Kidney epithelial cell (primary cell): ENCODE measurements around the gene MAP3K13. TPM values are rescaled to one million over a fixed set of nuclear protein-coding genes. Genes with fewer than 3 reads are reported as not detected.

Experiments
- DNase-seq: peaks from one replicate; pipeline ENCODE4 v3.0.0-alpha.2; 2010; ENCODE audit warnings: low read depth
- H3K27me3 ChIP-seq: 2 replicates; pipeline ENCODE4 v1.6.0; 2011; ENCODE audit warnings: low read length; ENCODE audit not compliant: control insufficient read depth, insufficient read depth
- H3K36me3 ChIP-seq: 2 replicates; pipeline ENCODE4 v1.5.1; 2011; ENCODE audit warnings: low read length; ENCODE audit not compliant: control insufficient read depth, insufficient read depth
- H3K4me3 ChIP-seq: 2 replicates; pipeline ENCODE4 v1.5.1; 2011; ENCODE audit warnings: low read depth, mild to moderate bottlenecking, control low read depth, low read length
- total RNA-seq: library from RNA; depleted of rRNA; stranded (reverse); fragments of >200 nt; gene quantifications from 2 replicates; pipeline ENCODE4 v1.2.3, GENCODE V29; 2015
- TF ChIP-seq, protein P1 (sequence below): IDR thresholded peaks from 2 replicates; pipeline ENCODE4 v1.5.1; 2011; ENCODE audit warnings: mild to moderate bottlenecking, moderate library complexity, low read length, control low read depth, inconsistent platforms; ENCODE audit not compliant: insufficient read depth, poor library complexity, severe bottlenecking

The MAP3K13 gene
- total RNA-seq, 1 donor from 2014 or later = 33.5 TPM

DNA sequence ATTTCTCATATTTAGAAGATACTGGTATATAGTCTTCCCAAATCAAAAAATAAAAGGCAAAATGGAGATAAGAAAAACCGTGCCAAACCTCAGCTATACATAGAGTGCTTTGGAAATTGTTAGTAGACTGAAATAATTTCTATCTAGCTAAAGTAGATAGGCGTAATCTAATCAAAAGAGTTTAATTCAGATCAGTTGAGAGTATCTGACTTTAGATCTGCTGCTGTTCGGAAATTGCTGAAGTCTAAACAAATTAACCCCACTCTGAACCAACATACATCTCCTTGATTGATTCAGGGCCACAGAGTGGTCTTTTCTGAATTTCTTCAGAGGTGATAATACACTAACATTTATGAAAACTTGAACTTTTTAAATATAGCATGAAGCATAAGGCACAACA lies 40.1 kb downstream of the MAP3K13 start:
- no peak for DNase-seq
- TF ChIP-seq, protein P1, sequence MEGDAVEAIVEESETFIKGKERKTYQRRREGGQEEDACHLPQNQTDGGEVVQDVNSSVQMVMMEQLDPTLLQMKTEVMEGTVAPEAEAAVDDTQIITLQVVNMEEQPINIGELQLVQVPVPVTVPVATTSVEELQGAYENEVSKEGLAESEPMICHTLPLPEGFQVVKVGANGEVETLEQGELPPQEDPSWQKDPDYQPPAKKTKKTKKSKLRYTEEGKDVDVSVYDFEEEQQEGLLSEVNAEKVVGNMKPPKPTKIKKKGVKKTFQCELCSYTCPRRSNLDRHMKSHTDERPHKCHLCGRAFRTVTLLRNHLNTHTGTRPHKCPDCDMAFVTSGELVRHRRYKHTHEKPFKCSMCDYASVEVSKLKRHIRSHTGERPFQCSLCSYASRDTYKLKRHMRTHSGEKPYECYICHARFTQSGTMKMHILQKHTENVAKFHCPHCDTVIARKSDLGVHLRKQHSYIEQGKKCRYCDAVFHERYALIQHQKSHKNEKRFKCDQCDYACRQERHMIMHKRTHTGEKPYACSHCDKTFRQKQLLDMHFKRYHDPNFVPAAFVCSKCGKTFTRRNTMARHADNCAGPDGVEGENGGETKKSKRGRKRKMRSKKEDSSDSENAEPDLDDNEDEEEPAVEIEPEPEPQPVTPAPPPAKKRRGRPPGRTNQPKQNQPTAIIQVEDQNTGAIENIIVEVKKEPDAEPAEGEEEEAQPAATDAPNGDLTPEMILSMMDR = no peak
- H3K4me3 ChIP-seq = no peak overlapping the region
- H3K27me3 ChIP-seq = no peaks in the 10 kb centered on the region
- H3K36me3 ChIP-seq = no peaks in the 10 kb centered on the region

DNA sequence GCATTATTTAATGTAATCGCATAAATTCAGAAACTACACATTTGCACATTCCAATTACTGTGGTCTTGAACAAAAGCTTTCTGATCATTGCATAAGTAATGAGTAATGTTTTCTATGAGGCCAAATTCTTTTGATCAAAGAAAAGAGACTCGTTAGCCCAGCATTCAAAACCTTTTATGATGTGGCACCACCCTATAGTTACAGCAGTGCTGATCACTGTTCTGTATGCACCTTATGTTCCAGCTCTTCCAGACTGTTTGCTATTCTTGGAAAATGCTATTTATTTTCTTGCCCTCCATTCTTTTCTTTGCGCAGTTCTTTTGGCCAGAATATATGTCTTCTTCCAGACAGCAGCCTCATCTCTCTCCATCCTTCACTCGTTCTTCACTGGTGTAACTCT lies 42.3 kb downstream of the MAP3K13 start:
- TF ChIP-seq, protein P1 = no peak
- DNase-seq = no peak
- H3K4me3 ChIP-seq = no peak overlapping the region
- H3K36me3 ChIP-seq = no peaks in the 10 kb centered on the region
- no peaks in the 10 kb centered on the region for H3K27me3 ChIP-seq

DNA sequence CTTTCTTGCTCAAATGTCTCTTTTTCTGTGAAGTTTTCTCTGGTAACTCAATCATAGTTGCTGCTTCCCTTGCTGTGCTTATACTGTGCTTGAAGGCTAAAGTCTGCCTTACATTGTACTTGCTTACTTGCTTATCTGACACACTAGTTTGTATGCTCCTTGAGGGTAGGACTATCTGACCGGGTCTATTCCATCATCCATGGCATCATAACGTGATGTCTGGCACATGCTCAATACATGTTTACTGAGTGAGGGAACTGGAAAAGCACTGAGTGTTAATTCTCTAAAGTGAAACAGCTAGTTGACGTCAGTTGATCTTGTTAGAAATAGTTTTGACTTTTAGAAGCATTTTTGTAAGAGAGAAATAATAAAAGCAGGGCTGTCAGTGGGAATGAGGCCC lies 42.7 kb downstream of the MAP3K13 start:
- TF ChIP-seq, protein P1 = no peak
- no peak overlapping the region for H3K4me3 ChIP-seq
- DNase-seq = no peak
- H3K36me3 ChIP-seq = no peaks in the 10 kb centered on the region
- H3K27me3 ChIP-seq = no peaks in the 10 kb centered on the region

DNA sequence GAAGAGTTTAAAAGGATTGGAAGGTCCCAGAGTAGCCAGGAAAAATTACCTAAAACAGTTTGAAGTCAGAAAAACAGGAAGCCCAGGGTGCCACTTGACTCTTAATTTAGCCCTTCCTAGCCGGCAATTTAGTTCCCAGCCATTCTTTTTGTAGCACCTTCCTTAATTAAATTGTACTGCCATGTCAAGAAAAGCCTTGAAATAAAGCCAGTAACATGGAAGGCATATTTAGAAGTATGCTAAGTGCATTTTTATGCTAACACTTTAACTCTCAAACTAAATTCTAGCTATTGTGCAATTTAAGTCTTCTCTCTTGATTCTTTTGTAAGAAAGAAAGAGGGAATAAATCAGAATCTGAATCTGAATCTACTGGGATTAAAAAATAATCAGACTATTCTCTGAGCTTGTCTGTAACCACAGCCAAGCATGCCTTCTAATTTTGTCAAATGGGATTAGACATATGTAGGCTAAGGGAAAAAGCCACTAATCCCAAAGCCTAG lies 43.2 kb downstream of the MAP3K13 start:
- Histone ChIP-seq H3K4me3 (no peak overlapping the region), H3K27me3 (no peaks in the 10 kb centered on the region), H3K36me3 (no peaks in the 10 kb centered on the region)
- TF ChIP-seq, protein P1 = no peak
- DNase-seq = no peak

DNA sequence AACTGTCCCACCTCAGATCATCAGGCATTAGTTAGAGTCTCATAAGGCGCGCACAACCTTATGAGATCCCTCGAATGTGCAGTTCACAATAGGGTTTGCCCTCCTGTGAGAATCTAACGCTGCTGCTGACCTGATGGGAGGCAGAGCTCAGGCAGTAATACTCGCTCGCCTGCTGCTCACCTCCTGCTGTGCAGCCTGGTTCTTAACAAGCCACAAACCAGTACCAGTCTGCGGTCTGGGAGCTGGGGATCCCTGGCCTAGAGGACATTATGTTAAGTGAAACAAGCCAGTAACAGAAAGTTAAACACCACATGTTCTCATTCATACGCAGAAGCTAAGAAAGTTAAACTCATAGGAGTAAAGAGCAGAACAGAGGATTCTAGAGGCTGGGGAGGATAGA lies 47.0 kb downstream of the MAP3K13 start:
- no peak for DNase-seq
- no peak overlapping the region for H3K4me3 ChIP-seq
- no peaks in the 10 kb centered on the region for H3K36me3 ChIP-seq
- H3K27me3 ChIP-seq = no peaks in the 10 kb centered on the region
- TF ChIP-seq, protein P1 = no peak

DNA sequence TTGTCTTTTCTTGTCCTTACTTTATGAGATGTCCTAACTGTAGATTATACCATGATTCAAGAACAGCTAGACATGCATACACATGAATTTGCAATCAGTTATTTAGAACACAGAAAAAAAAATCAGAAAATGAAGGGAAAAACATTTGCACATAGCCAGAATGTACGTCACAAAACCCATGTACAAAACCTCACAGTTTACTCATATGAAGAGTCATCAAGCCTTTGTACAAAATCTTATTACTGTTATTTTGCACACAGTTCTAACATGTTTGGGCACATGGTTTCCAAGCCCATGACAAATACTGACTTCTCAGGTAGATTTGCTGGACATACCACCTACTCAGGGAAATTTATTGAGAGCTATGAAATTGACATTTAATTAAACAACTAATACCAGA lies 48.2 kb downstream of the MAP3K13 start:
- DNase-seq = no peak
- H3K27me3 ChIP-seq = no peaks in the 10 kb centered on the region
- no peaks in the 10 kb centered on the region for H3K36me3 ChIP-seq
- TF ChIP-seq, protein P1 = no peak
- no peak overlapping the region for H3K4me3 ChIP-seq
